Bone marrow (tissue), 2 donors: ENCODE measurements around the gene CCDC116.

Experiments used
- DNase-seq, 2 donors: peaks; one replicate each; lab custom pipeline; 2025; lab: John Stamatoyannopoulos, UW

Gene CCDC116

DNA sequence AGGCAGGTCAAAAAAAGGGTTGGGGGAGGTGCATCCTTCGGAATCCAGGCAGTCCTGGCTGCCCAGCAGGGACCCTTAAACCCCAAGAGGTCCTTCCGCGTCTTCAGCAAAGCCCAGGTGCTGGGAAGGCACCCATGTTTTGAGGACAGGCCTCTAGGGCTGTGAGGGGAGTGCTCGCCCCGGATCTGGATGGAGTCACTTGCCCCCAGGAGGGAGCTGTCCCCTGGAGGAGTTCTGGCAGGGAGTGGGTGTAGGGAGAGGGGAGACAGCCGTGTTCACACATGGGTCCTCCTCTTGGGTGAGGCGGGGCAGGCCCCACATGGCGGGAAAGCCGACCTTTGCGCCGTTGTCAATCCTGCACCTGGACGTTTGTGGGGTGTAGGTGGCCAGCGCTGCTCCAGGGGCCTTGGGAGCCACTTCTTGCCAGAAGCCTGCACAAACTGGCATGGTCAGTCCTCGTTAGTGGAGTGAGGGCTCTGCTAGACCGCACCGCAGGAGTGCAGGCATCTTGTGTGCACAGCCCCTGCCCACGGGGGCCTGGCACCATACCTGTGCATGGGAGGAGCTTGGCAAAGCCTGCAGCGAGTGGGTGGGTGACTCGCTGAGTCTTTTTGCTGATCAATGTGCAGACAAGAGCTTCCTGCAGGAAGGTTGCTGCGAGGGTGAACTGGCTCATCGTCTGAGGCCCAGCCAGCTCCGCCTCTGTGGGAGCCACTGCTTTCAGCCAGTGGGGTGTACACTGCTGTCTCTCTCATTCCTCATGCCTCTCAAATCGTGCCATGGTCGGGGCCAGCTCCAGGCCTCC, 49.2 kb downstream of the CCDC116 start:
- DNase-seq: no peak

DNA sequence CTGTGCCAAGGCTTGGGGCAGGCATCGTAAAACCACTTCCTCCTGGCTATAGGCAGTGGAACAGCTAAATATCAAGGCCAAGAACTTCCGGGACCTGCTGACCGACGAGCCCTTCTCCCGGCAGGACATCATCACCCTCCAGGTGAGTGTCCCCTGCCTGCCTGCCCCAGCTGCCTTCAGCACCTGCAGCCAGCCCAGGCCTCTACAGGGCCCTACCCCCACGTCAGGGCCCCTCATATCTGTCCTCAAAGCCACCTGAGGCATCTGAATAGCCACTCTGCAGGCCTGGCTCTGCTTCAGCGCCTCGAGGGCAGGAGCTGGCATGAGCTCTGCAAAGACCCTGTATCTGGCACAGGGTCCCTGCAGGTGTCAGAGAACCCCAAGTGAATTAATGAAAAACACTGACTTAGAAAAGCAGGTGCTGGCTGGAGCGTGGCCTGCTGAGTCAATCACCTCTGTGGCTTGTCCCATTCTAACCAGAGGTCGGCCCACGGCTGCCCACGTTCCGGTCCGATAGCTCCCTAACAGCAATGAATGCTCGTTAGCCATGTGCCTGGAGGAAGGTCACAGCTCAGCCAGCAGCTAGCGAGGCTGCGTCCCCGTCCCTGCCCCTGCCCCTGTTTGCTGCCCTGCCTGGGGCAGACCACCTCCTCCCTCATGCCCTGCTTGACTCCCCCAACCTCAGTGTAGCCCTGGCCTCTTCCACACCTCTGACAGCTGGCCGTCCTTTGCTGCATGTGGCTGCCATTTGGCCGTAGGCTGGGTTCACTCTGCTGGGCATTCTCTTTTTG, 50.0 kb downstream of the CCDC116 start:
- DNase-seq: no peak

DNA sequence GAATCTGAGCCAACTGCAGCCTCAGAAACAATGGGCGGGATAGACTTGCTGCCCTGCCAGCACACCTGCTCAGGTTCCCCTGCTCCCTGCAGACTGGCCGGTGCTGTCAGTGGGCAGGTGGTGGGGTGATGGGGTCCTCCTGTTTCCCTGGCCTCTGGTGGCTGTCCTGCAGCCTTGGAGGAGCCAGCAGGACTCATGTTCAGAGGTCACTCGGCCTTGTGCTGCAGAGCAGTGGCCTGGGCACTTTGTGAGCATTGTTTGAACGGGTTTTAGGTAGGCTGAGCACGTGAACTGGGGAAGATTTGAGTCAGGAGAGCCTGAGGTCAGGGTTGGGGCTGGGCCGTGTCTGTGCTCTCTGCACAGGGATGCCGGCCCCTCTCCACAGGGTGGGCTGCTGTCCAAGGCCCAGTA, 50.8 kb downstream of the CCDC116 start:
- DNase-seq: no peak

DNA sequence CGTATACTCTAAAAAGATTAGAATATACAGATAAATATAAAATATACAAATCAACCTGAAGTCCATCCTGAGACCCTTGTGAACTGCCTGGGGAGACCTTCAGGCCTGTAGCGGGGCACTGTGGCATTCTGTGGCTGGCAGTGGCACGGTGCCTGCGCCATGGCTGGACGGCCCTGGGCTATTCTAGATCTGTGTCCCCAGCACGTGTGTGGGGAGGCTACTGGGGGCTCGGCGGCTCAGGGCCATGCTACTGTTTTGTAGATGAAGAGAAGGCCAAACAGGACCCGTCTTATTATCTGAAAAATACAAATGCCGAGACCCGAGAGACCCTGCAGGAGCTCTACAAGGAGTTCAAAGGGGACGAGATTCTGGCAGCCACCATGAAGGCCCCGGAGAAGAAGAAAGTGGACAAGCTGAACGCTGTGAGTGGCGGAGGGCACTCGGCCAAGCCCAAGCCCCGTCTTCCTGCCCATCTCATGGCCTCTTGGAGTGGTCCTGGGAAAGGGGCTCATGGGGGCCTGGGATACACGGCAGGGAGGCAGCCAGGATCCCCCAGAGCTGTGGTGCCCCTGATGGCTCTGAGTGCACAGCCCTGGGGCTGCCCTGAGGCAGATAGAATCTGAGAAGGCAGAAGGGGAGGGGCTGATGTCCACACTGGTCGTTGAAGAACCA, 52.1 kb downstream of the CCDC116 start:
- DNase-seq: no peak

DNA sequence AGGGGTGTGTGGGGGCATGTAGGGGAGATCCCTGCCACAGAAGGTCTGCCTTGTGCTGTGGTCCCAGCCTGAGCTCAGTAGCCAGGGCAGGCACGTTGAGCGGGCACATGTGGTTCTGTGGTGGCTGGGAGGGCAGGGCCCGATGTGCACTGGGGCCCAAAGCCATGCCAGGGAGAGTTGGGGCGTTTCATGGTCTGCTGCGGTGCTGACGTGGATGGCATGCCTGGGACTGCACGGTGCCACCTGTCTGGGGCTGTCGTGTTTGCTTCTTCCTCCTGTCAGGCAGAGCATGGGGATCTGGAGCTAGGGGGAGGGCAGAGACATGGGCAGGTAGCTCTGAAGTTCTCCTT, 52.6 kb downstream of the CCDC116 start:
- DNase-seq: no peak

DNA sequence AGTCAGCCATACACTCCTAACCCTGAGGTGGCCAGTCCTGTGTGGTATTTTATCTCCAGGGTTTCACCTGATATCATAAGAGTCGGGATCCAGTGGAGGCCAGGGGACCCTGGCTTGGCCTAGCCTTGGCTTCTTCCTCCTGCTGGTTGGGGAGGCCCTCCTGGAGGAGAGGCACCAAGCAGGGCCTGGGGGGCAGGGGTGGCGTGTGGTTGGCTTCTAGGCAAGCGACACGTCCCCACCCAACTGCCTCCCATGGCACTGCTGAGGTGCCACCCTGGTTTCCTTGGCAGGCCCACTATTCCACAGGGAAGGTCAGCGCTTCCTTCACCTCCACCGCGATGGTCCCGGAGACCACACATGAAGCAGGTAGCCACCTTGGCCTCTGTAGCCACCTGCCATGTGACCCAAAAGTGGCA, 53.6 kb downstream of the CCDC116 start:
- DNase-seq: no peak
